Kidney (tissue), 14 donors: ENCODE results near the gene GRWD1. TPM values are rescaled to one million over a fixed set of nuclear protein-coding genes. Genes with fewer than 3 reads are reported as not detected.

Experiments used
- DNase-seq, 5 donors: peaks; one replicate each; pipeline ENCODE4 v3.0.0-alpha.2; 2013 to 2020
- FAIRE-seq: peaks from 2 replicates; lab custom pipeline; 2012; peaks lifted over from hg19 to GRCh38; lab: Jason Lieb, UNC
- H3K27ac ChIP-seq, 2 donors: one replicate each; pipeline ENCODE4 v1.7.0; 2013; ENCODE audit warnings: low read depth in 2 of 2, low read length in 2 of 2, inconsistent platforms in 1 of 2
- H3K27me3 ChIP-seq: one replicate; pipeline ENCODE4 v1.7.1; 2013; ENCODE audit warnings: low read length, inconsistent platforms; ENCODE audit not compliant: control insufficient read depth, insufficient read depth
- H3K36me3 ChIP-seq, 3 donors: one replicate each; pipeline versions ENCODE4 v1.7.0 to v1.7.1; 2013; ENCODE audit warnings: low read length in 3 of 3, control low read depth in 1 of 3, inconsistent platforms in 1 of 3; ENCODE audit not compliant: insufficient read depth in 3 of 3, control insufficient read depth in 2 of 3
- H3K4me1 ChIP-seq, 3 donors: one replicate each; pipeline versions ENCODE4 v1.7.0 to v1.7.1; 2013; ENCODE audit warnings: low read length in 3 of 3, inconsistent platforms in 1 of 3, low read depth in 1 of 3; ENCODE audit not compliant: control insufficient read depth in 2 of 3, insufficient read depth in 2 of 3
- H3K4me3 ChIP-seq, 3 donors: one replicate each; pipeline versions ENCODE4 v1.7.0 to v1.8.1; 2013; ENCODE audit warnings: low read length in 3 of 3, control low read depth in 1 of 3, inconsistent platforms in 1 of 3
- H3K9ac ChIP-seq, 3 donors: one replicate each; pipeline versions ENCODE4 v1.7.0 to v1.7.1; 2013; ENCODE audit warnings: low read length in 3 of 3, control low read depth in 1 of 3, inconsistent platforms in 1 of 3
- H3K9me3 ChIP-seq, 3 donors: one replicate each; pipeline versions ENCODE4 v1.7.0 to v1.7.1; 2013; ENCODE audit warnings: low read length in 3 of 3, control low read depth in 1 of 3, inconsistent platforms in 1 of 3; ENCODE audit not compliant: control insufficient read depth in 2 of 3, insufficient read depth in 1 of 3
- CTCF ChIP-seq: IDR thresholded peaks from 3 replicates; pipeline ENCODE4 v1.5.1; 2012; ENCODE audit warnings: mild to moderate bottlenecking, moderate library complexity, borderline replicate concordance; ENCODE audit not compliant: insufficient read depth; ENCODE audit errors: extremely low read depth
- intact Hi-C: fragments of 100-400 bp; cut with DNase I; formaldehyde crosslinking; loops from one replicate; pipeline ENCODE4 v1.11.1; 2022
- polyA plus RNA-seq: library from polyadenylated mRNA; stranded (reverse); fragments of 350-450 nt; fragmentation: Illumina TruSeq; extraction: RNeasy Lipid Tissue Mini Kit (QIAGEN cat#74804); gene quantifications from one replicate; pipeline ENCODE4 v1.2.3, GENCODE V29; 2014; ENCODE audit warnings: low read depth, low replicate concordance; ENCODE audit not compliant: insufficient read depth
- total RNA-seq: library from RNA; stranded (reverse); fragmentation: NEBNext Ultra II Directional; extraction: Animal tissue kit (Norgen Biotek cat#: 25700); gene quantifications from one replicate; pipeline ENCODE4 v1.2.1, GENCODE V29; 2021
- donor health status: control.
- donor health status: control.
- donor health status: control.
- donor health status: control.
- donor health status: control.
- donor health status: DM: yes; HTN: yes; CAD: no.
- donor health status: Normal renal cell carcinoma (clear cell type).

The GRWD1 gene
- total and polyA plus RNA-seq, 2 donors from 2014 or later, result 19.0 to 34.0 TPM

- Histone ChIP-seq H3K27me3 (peaks cover 2% of the 10 kb centered on the region), H3K4me1 (no peaks in the 10 kb centered on the region), H3K9me3 (no peaks in the 10 kb centered on the region), H3K27ac (no peak overlapping the region), H3K4me3 (no peak overlapping the region), H3K36me3 (no peaks in the 10 kb centered on the region), H3K9ac (no peak overlapping the region)
- DNase-seq, result no peak
- FAIRE-seq, result no peak
- no peak for TF ChIP-seq CTCF
- intact Hi-C loops, result no loop called here
These were observed 9.2 kb upstream of the GRWD1 start for GRCh38 chr19:48436586-48436985.

- Histone ChIP-seq H3K27me3 (peaks cover 9% of the 10 kb centered on the region), H3K9me3 (no peaks in the 10 kb centered on the region), H3K36me3 (no peaks in the 10 kb centered on the region), H3K4me3 (no peak overlapping the region), H3K9ac (no peak overlapping the region), H3K27ac (no peak overlapping the region), H3K4me1 (peaks cover 0 to 11% (median 7%) of the 10 kb centered on the region in 3 donors)
- DNase-seq (no peak), FAIRE-seq (no peak)
- no peak for TF ChIP-seq CTCF
- intact Hi-C loops, result no loop called here
These were observed 4.3 kb upstream of the GRWD1 start for GRCh38 chr19:48441360-48442050.

- no peak for FAIRE-seq
- Histone ChIP-seq H3K27me3 (peaks cover 9% of the 10 kb centered on the region), H3K4me3 (no peak overlapping the region), H3K27ac (no peak overlapping the region), H3K4me1 (peaks cover 0 to 11% (median 9%) of the 10 kb centered on the region in 3 donors), H3K36me3 (peaks cover 0 to 1% (median 1%) of the 10 kb centered on the region in 3 donors), H3K9me3 (no peaks in the 10 kb centered on the region), H3K9ac (no peak overlapping the region)
- no peak for DNase-seq
- intact Hi-C loops, result no loop called here
- TF ChIP-seq CTCF, result no peak
These were observed 3.4 kb upstream of the GRWD1 start for GRCh38 chr19:48442116-48443035.
